Adrenal gland (tissue), 12 donors: ENCODE results near the gene YWHAQ. TPM values are rescaled to one million over a fixed set of nuclear protein-coding genes. Genes with fewer than 3 reads are reported as not detected.
"Not testable (repeated sequence)": the region's sequence is repeated elsewhere in the genome, so short reads cannot be mapped to it uniquely, and the experiment has no call there.

ENCODE experiments used
- DNase-seq, 7 donors: peaks; one replicate each; pipeline ENCODE4 v3.0.0-alpha.2; 2019 to 2020
- H3K27ac ChIP-seq, 5 donors: fragments of 200-600 bp; sonication (generic) in 4 of 5; 1 replicate in 3 of 5; 2 replicates in 2 of 5; pipeline versions ENCODE4 v1.5.1 to v1.8.0; 2016 to 2020; ENCODE audit warnings: mild to moderate bottlenecking in 1 of 5
- H3K27me3 ChIP-seq: fragments of 200-600 bp; 2 replicates; pipeline ENCODE4 v1.8.0; 2021
- H3K36me3 ChIP-seq, 2 donors: fragments of 200-600 bp; replicated peaks in 1 of 2; 1 replicate in 1 of 2; 2 replicates in 1 of 2; pipeline versions ENCODE4 v1.5.1 to v1.8.0; 2018 to 2022
- H3K4me1 ChIP-seq, 2 donors: fragments of 200-600 bp; replicated peaks in 1 of 2; 1 replicate in 1 of 2; 2 replicates in 1 of 2; pipeline versions ENCODE4 v1.5.1 to v1.8.0; 2018 to 2021
- H3K4me3 ChIP-seq, 4 donors: fragments of 200-600 bp; sonication (generic) in 3 of 4; one replicate each; pipeline ENCODE4 v1.5.1; 2016 to 2018
- H3K9me3 ChIP-seq, 3 donors: fragments of 200-600 bp; sonication (generic) in 1 of 3; replicated peaks in 1 of 3; 1 replicate in 2 of 3; 2 replicates in 1 of 3; pipeline versions ENCODE4 v1.5.1 to v1.8.0; 2016 to 2021
- POLR2A ChIP-seq, 2 donors: fragments of 450-650 bp; IDR thresholded peaks; one replicate each; pipeline ENCODE4 v1.6.1; 2017; ENCODE audit warnings: antibody characterized with exemption in 2 of 2, mild to moderate bottlenecking in 2 of 2, moderate library complexity in 1 of 2
- WGBS, 4 donors: extraction: QIAGEN DNeasy Blood & Tissue Kit in 2 of 4; methylation state at CpG; one replicate each; pipeline versions ENCODE4 v1.1.5 to v1.1.7; 2013 to 2017; 5-methylcytosine and 5-hydroxymethylcytosine counted together
- intact Hi-C, 2 donors: fragments of 100-400 bp; cut with DNase I; formaldehyde crosslinking; loops; one replicate each; pipeline versions ENCODE4 v1.14.1 to v1.15.0; 2022 to 2023
- polyA plus RNA-seq, 3 donors: library from polyadenylated mRNA; stranded (reverse); fragments of 200-250 nt in 2 of 3; fragments of 350-450 nt in 1 of 3; fragmentation: Illumina TruSeq in 1 of 3; extraction: RNeasy Lipid Tissue Mini Kit (QIAGEN cat#74804) in 1 of 3; gene quantifications; one replicate each; pipeline ENCODE4 v1.2.3, GENCODE V29; 2013 to 2014
- total RNA-seq, 9 donors: library from RNA; depleted of rRNA in 4 of 9; stranded (reverse); fragments of >200 nt in 4 of 9; fragments of 120-200 nt in 1 of 9; fragmentation: NEBNext Ultra II Directional in 1 of 9; extraction: Animal tissue kit (Norgen Biotek cat#: 25700) in 1 of 9; gene quantifications; one replicate each; pipeline versions ENCODE4 v1.1.0 to v1.2.4, GENCODE V29; 2013 to 2023
- TF ChIP-seq, protein P1 (sequence below), 6 experiments: fragments of 450-650 bp in 4 of 6; fragments of 200-600 bp in 2 of 6; sonication (generic) in 1 of 6; IDR thresholded peaks; 1 replicate in 5 of 6; 2 replicates in 1 of 6; pipeline versions ENCODE4 v1.5.1 to v1.8.0; 2016 to 2021; ENCODE audit warnings: antibody characterized with exemption in 6 of 6, mild to moderate bottlenecking in 2 of 6, moderate library complexity in 1 of 6
- donor health status: healthy with polysubstance abuse.
- donor health status: Bipolar disorder and iron deficiency.
- donor health status: DM: yes; HTN: yes; CAD: no.
- donor health status: DM: no; HTN: no; CAD: no.
- donor health status: DM: no; HTN: no; CAD: no.
- donor health status: DM: yes; HTN: yes; CAD: no.

YWHAQ gene
- total and polyA plus RNA-seq, 12 donors: 74.1 to 477 (median 241) TPM

- no peaks in the 10 kb centered on the region for H3K27me3 ChIP-seq
- H3K4me3 ChIP-seq: no peak overlapping the region
- WGBS, 4 donors: 17 to 23% (median 22%) methylated on average over 2 of the region's 2 CpGs
- TF ChIP-seq, protein P1, sequence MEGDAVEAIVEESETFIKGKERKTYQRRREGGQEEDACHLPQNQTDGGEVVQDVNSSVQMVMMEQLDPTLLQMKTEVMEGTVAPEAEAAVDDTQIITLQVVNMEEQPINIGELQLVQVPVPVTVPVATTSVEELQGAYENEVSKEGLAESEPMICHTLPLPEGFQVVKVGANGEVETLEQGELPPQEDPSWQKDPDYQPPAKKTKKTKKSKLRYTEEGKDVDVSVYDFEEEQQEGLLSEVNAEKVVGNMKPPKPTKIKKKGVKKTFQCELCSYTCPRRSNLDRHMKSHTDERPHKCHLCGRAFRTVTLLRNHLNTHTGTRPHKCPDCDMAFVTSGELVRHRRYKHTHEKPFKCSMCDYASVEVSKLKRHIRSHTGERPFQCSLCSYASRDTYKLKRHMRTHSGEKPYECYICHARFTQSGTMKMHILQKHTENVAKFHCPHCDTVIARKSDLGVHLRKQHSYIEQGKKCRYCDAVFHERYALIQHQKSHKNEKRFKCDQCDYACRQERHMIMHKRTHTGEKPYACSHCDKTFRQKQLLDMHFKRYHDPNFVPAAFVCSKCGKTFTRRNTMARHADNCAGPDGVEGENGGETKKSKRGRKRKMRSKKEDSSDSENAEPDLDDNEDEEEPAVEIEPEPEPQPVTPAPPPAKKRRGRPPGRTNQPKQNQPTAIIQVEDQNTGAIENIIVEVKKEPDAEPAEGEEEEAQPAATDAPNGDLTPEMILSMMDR (IDR thresholded peaks at IDR 0.05): no peak
- no peak for TF ChIP-seq POLR2A (IDR thresholded peaks at IDR 0.05)
- H3K4me1 ChIP-seq: peaks cover 32 to 74% of the 10 kb centered on the region in 2 donors
- H3K27ac ChIP-seq: peak overlapping the region; percentile 34 to 79 (median 48)
- intact Hi-C loops: no loop called here
- no peaks in the 10 kb centered on the region for H3K36me3 ChIP-seq
- no peaks in the 10 kb centered on the region for H3K9me3 ChIP-seq
- DNase-seq: no peak
These were observed 78.3 kb downstream of the YWHAQ start for GRCh38 chr2:9552219-9553178.

DNA sequence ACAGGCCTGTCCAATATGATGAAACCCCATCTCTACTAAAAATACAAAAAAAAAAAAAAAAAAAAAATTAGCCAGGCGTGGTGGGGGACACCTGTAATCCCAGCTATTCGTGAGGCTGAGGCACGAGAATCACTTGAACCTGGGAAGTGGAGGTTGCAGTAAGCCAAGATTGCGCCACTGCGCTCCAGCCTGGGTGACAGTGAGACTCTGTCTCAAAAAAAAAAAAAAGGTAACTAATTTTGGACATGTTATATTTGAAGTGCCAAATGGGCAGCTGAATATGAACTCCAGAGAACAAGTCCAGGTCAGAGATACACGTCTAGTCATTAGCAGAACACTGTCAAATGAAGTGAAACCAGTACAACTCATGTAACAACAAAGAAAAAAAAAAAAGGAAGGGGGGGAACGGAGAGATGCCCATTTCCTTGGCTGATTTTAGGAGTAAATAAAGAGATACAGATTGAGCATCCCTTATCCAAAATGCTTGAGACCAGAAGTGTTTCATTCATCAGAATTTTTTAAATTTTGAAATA lies 79.9 kb downstream of the YWHAQ start:
- H3K4me3 ChIP-seq, H3K9me3 ChIP-seq, intact Hi-C loops, H3K36me3 ChIP-seq, H3K27me3 ChIP-seq, H3K27ac ChIP-seq: not testable (repeated sequence)
- 73 to 80% (median 76%) methylated on average over 7 of the region's 7 CpGs for WGBS, 4 donors
- H3K4me1 ChIP-seq: peaks cover 27 to 80% of the 10 kb centered on the region in 2 donors
- DNase-seq: peak in 1 of 7 donors; percentile 41

- DNase-seq: no peak
- intact Hi-C loops: loop anchor here in 1 of 2 donors (10.0 kb wide), 1 partner anchor 225 kb away; no protein-coding TSS in a partner anchor
- Histone ChIP-seq H3K36me3 (no peaks in the 10 kb centered on the region), H3K4me3 (no peak overlapping the region), H3K27ac (no peak overlapping the region), H3K9me3 (no peaks in the 10 kb centered on the region), H3K4me1 (peaks cover 29 to 90% of the 10 kb centered on the region in 2 donors), H3K27me3 (no peaks in the 10 kb centered on the region)
- TF ChIP-seq, protein P1 (IDR thresholded peaks at IDR 0.05): no peak
- TF ChIP-seq POLR2A (IDR thresholded peaks at IDR 0.05): no peak
- 92 to 94% (median 94%) methylated on average over 9 of the region's 9 CpGs for WGBS, 4 donors
These were observed 81.4 kb downstream of the YWHAQ start for GRCh38 chr2:9549420-9549819.

GRCh38 chr2:9548506-9548905 lies 82.3 kb downstream of the YWHAQ start:
- TF ChIP-seq, protein P1 (IDR thresholded peaks at IDR 0.05): no peak
- TF ChIP-seq POLR2A (IDR thresholded peaks at IDR 0.05): no peak
- H3K4me1 ChIP-seq: peaks cover 29 to 85% of the 10 kb centered on the region in 2 donors
- no peak for DNase-seq
- intact Hi-C loops: loop anchor here in 1 of 2 donors (10.0 kb wide), 1 partner anchor 226 kb away; no protein-coding TSS in a partner anchor
- no peaks in the 10 kb centered on the region for H3K9me3 ChIP-seq
- WGBS, 4 donors: 66 to 77% (median 75%) methylated on average over 2 of the region's 2 CpGs
- H3K27me3 ChIP-seq: no peaks in the 10 kb centered on the region
- no peak overlapping the region for H3K4me3 ChIP-seq
- H3K36me3 ChIP-seq: no peaks in the 10 kb centered on the region
- H3K27ac ChIP-seq: no peak overlapping the region
